Caco-2 (cell line): ENCODE measurements around the gene DAPK1. TPM values are rescaled to one million over a fixed set of nuclear protein-coding genes. Genes with fewer than 3 reads are reported as not detected.

Experiments
- BruUV-seq: library from RNA; stranded (reverse); fragments of 400-500 nt; replicated peaks from 2 replicates; lab custom pipeline; 2021; lab: Mats Ljungman, UMichigan
- CTCF ChIA-PET: fragments of 300-600 bp; sonication (Branson Sonifier 250); formaldehyde crosslinking; loops from one replicate; lab custom pipeline; 2022; ENCODE audit warnings: antibody characterized with exemption; lab: Charles Lee
- POLR2A ChIA-PET: fragments of 300-600 bp; sonication (Branson Sonifier 250); formaldehyde crosslinking; loops from one replicate; lab custom pipeline; 2022; ENCODE audit warnings: antibody characterized with exemption; lab: Charles Lee
- DNase-seq, 2 experiments: peaks; one replicate each; pipeline versions ENCODE4 v3.0.0 to v3.0.0-alpha.2; 2020 to 2022
- H3K27me3 ChIP-seq: replicated peaks from 2 replicates; pipeline ENCODE4 v1.6.0; 2011; ENCODE audit warnings: low read length; ENCODE audit not compliant: control insufficient read depth, insufficient read depth
- H3K36me3 ChIP-seq: 2 replicates; pipeline ENCODE4 v1.5.1; 2011; ENCODE audit warnings: low read length; ENCODE audit not compliant: control insufficient read depth, insufficient read depth
- H3K4me1 ChIP-seq: fragments of 250-450 bp; sonication (Bioruptor Pico); 2 replicates; pipeline ENCODE4 v1.5.1; 2020; ENCODE audit warnings: mild to moderate bottlenecking
- H3K4me3 ChIP-seq: 2 replicates; pipeline ENCODE4 v1.5.1; 2011; ENCODE audit warnings: low read depth, mild to moderate bottlenecking, control low read depth, low read length
- H3K9me3 ChIP-seq: fragments of 250-450 bp; sonication (Bioruptor Pico); 2 replicates; pipeline ENCODE4 v1.5.1; 2020; ENCODE audit warnings: mild to moderate bottlenecking, moderate library complexity
- H3K27ac Mint-ChIP-seq: one replicate; pipeline ENCODE4 v1.8.0; 2022; ENCODE audit warnings: mixed read lengths; ENCODE audit not compliant: unreplicated experiment
- H3K27me3 Mint-ChIP-seq: one replicate; pipeline ENCODE4 v1.8.0; 2022; ENCODE audit warnings: mixed read lengths; ENCODE audit not compliant: insufficient read depth, unreplicated experiment
- H3K36me3 Mint-ChIP-seq: one replicate; pipeline ENCODE4 v1.8.0; 2022; ENCODE audit warnings: mild to moderate bottlenecking, mixed read lengths; ENCODE audit not compliant: insufficient read depth, unreplicated experiment
- H3K4me1 Mint-ChIP-seq: one replicate; pipeline ENCODE4 v1.8.0; 2022; ENCODE audit warnings: low read depth, mixed read lengths; ENCODE audit not compliant: unreplicated experiment
- H3K4me3 Mint-ChIP-seq: one replicate; pipeline ENCODE4 v1.8.0; 2022; ENCODE audit warnings: mild to moderate bottlenecking, moderate library complexity, mixed read lengths; ENCODE audit not compliant: unreplicated experiment
- H3K9me3 Mint-ChIP-seq: one replicate; pipeline ENCODE4 v1.8.0; 2022; ENCODE audit warnings: mixed read lengths; ENCODE audit not compliant: unreplicated experiment
- CTCF ChIP-seq, 2 experiments: fragments of 200-600 bp in 1 of 2; IDR thresholded peaks; 1 replicate in 1 of 2; 2 replicates in 1 of 2; pipeline versions ENCODE4 v1.5.1 to v1.8.0; 2011 to 2022; ENCODE audit warnings: antibody characterized with exemption in 1 of 2, control low read depth in 1 of 2, inconsistent platforms in 1 of 2, low read depth in 1 of 2, low read length in 1 of 2, mild to moderate bottlenecking in 1 of 2, moderate library complexity in 1 of 2; ENCODE audit not compliant: insufficient read depth in 1 of 2, severe bottlenecking in 1 of 2, unreplicated experiment in 1 of 2
- intact Hi-C: fragments of 100-400 bp; cut with micrococcal nuclease; formaldehyde crosslinking; loops from one replicate; pipeline ENCODE4 v1.10.0; 2022; ENCODE audit not compliant: unreplicated experiment
- total RNA-seq: library from RNA; stranded (reverse); gene quantifications from 2 replicates; pipeline ENCODE4 v1.2.3, GENCODE V29; 2022

Gene DAPK1
- total RNA-seq, 1 experiment from 2014 or later, result 79.2 TPM

GRCh38 chr9:87671478-87671877 lies 173.8 kb downstream of the DAPK1 start:
- no peak overlapping the region for H3K27ac Mint-ChIP-seq
- no peak for TF ChIP-seq CTCF (IDR thresholded peaks at IDR 0.05; ENCODE audit: insufficient read depth in 1 of 2, low read depth in 1 of 2, low read length in 1 of 2, severe bottlenecking in 1 of 2, unreplicated experiment in 1 of 2)
- ChIA-PET CTCF (interaction anchor here (0.6 kb wide), 1 partner anchor 43 kb away, joined by 3 read pairs; no protein-coding TSS in a partner anchor), POLR2A (no interaction called here)
- no peaks in the 10 kb centered on the region for H3K9me3 ChIP-seq
- no peak for DNase-seq
- H3K9me3 Mint-ChIP-seq, result no peaks in the 10 kb centered on the region
- intact Hi-C loops, result no loop called here
- H3K27me3 Mint-ChIP-seq, result no peaks in the 10 kb centered on the region
- no peaks in the 10 kb centered on the region for H3K4me1 ChIP-seq
- no TSS peak for BruUV-seq
- H3K4me3 ChIP-seq, result no peak overlapping the region
- H3K4me1 Mint-ChIP-seq, result no peaks in the 10 kb centered on the region
- no peak overlapping the region for H3K4me3 Mint-ChIP-seq
- H3K36me3 ChIP-seq, result no peaks in the 10 kb centered on the region; the same call in 1 of the 2 replicates
- no peaks in the 10 kb centered on the region for H3K27me3 ChIP-seq
- H3K36me3 Mint-ChIP-seq, result peaks cover 44% of the 10 kb centered on the region

DNA sequence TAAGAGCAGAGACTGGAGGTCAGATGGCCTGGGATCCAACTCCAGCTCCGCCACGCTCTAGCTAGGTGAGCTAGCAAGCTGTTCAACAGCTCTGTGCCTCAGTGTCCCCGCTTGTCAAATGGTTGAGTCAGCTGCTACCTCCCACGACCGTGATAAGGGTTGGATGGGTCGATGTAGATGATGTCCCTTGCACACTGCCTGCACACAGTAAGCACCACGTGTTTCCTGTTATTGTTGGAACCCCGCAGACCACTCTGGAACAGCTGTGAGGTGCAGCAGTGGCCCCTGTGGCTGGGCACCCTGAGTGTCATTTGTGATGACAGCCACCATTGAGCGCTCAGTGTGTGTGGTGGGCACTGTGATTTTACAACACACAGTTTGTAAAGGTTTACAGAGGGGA lies 174.3 kb downstream of the DAPK1 start:
- no TSS peak for BruUV-seq
- Mint-ChIP-seq H3K36me3 (peaks cover 40% of the 10 kb centered on the region), H3K27me3 (no peaks in the 10 kb centered on the region), H3K4me3 (no peak overlapping the region), H3K9me3 (no peaks in the 10 kb centered on the region), H3K27ac (no peak overlapping the region), H3K4me1 (no peaks in the 10 kb centered on the region)
- Histone ChIP-seq H3K4me3 (no peak overlapping the region), H3K4me1 (no peaks in the 10 kb centered on the region), H3K27me3 (no peaks in the 10 kb centered on the region), H3K36me3 (no peaks in the 10 kb centered on the region; the same call in 1 of the 2 replicates), H3K9me3 (no peaks in the 10 kb centered on the region)
- ChIA-PET CTCF (no interaction called here), POLR2A (no interaction called here)
- intact Hi-C loops, result no loop called here
- no peak for TF ChIP-seq CTCF (IDR thresholded peaks at IDR 0.05; ENCODE audit: insufficient read depth in 1 of 2, low read depth in 1 of 2, low read length in 1 of 2, severe bottlenecking in 1 of 2, unreplicated experiment in 1 of 2)
- no peak for DNase-seq

- intact Hi-C loops, result no loop called here
- no peaks in the 10 kb centered on the region for H3K4me1 ChIP-seq
- Mint-ChIP-seq H3K27ac (no peak overlapping the region), H3K36me3 (peaks cover 34% of the 10 kb centered on the region), H3K27me3 (no peaks in the 10 kb centered on the region), H3K4me3 (no peak overlapping the region), H3K9me3 (no peaks in the 10 kb centered on the region), H3K4me1 (no peaks in the 10 kb centered on the region)
- ChIA-PET CTCF (no interaction called here), POLR2A (no interaction called here)
- no peaks in the 10 kb centered on the region for H3K9me3 ChIP-seq
- H3K4me3 ChIP-seq, result no peak overlapping the region
- no peak for TF ChIP-seq CTCF (IDR thresholded peaks at IDR 0.05; ENCODE audit: insufficient read depth in 1 of 2, low read depth in 1 of 2, low read length in 1 of 2, severe bottlenecking in 1 of 2, unreplicated experiment in 1 of 2)
- no peaks in the 10 kb centered on the region; the same call in 1 of the 2 replicates for H3K36me3 ChIP-seq
- no peaks in the 10 kb centered on the region for H3K27me3 ChIP-seq
- DNase-seq, result no peak
- no TSS peak for BruUV-seq
These were observed 174.9 kb downstream of the DAPK1 start for GRCh38 chr9:87672586-87672985.
